GM19025 (cell line): ENCODE measurements around the gene LTBP4.
"Not testable (repeated sequence)": the region's sequence is repeated elsewhere in the genome, so short reads cannot be mapped to it uniquely, and the experiment has no call there.

ENCODE experiments used
- ATAC-seq: cut with Tn5 transposase; IDR thresholded peaks from one replicate; pipeline ENCODE4 v1.9.1; 2021; ENCODE audit warnings: mild to moderate bottlenecking, low read depth, moderate library complexity; ENCODE audit not compliant: unreplicated experiment

Gene LTBP4

DNA sequence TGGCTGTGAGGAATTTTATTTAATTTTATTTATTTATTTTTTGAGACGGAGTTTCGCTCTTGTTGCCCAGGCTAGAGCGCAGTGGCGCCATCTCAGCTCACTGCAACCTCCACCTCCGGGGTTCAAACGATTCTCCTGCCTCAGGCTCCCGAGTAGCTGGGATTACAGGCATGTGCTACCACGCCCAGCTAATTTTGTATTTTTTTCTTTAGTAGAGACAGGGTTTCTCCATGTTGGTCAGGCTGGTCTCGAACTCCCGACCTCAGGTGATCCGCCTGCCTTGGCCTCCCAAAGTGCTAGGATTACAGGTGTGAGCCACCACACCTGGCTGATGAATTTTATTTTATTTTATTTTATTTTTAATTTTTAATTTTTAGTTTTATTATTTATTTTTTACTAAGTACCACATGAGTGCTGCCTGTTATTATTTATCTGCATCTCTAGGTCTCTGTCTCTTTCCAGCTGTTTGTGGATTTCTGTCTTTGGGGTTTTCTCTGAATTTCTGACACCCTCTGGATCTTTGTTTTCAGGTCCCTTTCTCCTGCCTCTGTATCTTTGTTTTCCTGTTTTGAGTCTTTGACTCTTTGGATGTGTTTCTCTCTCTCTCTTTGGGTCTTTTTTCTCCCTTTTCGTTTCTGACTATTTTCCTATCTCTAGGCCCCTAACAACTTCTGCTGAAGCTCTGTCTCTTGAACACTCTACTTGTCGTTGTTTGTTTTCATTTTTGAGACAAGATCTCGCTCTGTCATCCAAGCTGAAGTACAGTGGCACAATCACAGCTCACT, 23.4 kb downstream of the LTBP4 start:
- not testable (repeated sequence) for ATAC-seq

- ATAC-seq: no peak
These were observed 24.4 kb downstream of the LTBP4 start for GRCh38 chr19:40625406-40626120.

DNA sequence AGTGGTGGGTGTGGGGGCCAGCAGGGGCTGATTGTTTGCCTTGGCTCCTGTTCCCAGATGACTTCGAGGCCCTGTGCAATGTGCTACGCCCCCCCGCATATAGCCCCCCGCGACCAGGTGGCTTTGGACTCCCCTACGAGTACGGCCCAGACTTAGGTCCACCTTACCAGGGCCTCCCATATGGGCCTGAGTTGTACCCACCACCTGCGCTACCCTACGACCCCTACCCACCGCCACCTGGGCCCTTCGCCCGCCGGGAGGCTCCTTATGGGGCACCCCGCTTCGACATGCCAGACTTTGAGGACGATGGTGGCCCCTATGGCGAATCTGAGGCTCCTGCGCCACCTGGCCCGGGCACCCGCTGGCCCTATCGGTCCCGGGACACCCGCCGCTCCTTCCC, 25.7 kb downstream of the LTBP4 start:
- no peak for ATAC-seq

- no peak for ATAC-seq
These were observed 26.5 kb downstream of the LTBP4 start for GRCh38 chr19:40627486-40628279.

- ATAC-seq: no peak
These were observed 28.2 kb downstream of the LTBP4 start for GRCh38 chr19:40629346-40629745.

- ATAC-seq: no peak
These were observed 29.5 kb downstream of the LTBP4 start for GRCh38 chr19:40630571-40631160.

DNA sequence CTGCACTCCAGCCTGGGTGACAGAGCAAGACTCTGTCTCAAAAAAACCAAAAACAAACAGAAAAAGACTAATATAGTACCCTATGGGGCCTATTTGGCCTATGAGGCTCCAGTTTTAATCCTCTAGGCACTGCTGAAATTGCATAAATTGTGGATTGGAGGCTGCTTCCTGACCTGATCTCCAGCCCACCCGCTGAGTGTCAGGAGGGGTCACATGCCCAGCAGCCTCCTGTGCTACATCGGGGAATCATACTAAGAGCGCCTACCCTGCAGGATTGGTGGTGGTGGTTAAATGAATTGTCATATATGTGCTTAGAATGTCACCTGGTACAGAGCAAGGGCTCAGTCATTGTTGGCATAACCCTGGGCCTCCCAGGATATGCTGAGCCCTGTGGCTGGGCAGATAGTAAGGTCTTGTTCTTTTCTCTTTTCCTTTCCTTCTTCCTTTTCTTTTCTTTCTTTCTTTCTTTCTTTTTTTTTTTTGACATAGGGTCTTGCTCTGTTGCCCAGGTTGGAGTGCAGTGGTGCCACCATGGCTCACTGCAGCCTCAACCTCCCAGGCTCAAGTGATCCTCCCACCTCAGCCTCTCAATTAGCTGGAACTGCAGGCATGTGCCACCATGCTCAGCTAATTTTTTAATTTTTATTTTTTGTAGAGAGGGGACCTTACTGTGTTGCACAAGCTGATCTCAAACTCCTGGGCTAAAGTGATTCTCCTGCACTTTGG, 31.3 kb downstream of the LTBP4 start:
- no peak for ATAC-seq

DNA sequence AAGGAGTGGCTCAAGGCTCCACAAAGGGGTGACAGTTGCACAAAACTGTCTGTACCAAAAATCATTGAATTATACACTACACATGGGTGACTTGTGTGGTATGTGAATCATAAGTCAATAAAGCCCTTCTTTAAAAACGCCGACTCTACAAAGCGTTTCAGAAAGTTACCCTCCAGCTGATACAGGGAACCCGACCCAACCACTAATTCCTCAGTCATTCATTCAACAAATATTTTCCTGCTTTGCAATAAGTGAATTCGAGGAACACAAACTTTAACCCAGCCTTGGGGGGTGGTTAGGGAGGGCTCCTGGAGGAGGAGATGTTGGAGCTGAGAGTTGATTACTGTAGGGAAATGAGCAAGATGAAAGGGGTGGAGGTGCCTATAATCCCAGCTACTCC, 32.0 kb downstream of the LTBP4 start:
- no peak for ATAC-seq

- ATAC-seq: no peak
These were observed 37.2 kb downstream of the LTBP4 start for GRCh38 chr19:40638327-40638726.

- no peak for ATAC-seq
These were observed 38.4 kb downstream of the LTBP4 start for GRCh38 chr19:40639638-40639982.

DNA sequence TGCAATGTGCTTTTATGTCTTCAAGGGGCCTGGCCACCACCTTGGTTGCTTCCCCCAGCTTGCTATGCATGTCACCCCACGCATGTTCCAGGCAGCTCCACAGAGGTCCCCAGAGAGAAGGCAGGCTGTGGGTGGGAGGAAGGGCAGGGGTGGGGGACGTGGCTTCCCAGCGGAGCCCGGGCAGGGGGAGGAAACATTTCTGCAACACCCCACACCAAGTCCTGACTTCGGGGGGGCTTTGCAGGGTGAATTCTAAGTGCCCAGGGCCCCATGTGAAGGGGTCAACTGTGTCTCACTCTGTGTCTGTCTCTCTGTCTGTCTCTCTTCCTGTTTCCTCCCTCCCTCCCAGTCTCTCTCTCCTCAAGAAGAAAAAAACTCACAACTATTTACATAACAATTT, 39.6 kb downstream of the LTBP4 start:
- ATAC-seq: no peak

- ATAC-seq: no peak
These were observed 40.1 kb downstream of the LTBP4 start for GRCh38 chr19:40641281-40641680.

DNA sequence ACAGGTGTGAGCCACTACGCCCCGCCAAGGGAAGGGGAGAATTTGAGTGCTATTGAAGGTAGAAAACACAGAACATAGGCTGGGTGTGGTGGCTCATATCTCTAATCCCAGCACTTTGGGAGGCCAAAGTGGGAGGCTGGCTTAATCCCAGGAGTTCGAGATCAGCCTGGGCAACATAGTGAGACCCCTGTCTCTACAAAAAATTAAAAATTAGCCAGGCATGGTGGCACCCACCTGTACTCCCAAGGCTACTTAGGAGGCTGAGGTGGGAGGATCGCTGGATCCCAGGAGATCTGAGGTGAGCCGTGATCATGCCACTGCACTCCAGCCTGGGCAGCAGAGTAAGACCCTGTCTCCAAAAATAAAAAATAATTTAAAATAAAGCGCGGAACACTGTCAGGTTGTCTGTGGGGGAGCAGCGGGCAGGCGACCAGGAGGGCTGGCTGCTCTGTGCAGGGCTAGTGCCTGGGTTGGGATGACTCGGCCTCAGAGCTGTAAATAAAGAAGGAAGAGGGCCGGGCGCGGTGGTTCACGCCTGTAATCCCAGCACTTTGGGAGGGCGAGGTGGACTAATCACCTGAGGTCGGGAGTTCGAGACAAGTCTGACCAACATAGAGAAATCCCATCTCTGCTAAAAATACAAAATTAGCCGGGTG, 41.0 kb downstream of the LTBP4 start:
- no peak for ATAC-seq

- no peak for ATAC-seq
These were observed 41.7 kb downstream of the LTBP4 start for GRCh38 chr19:40642757-40643305.

DNA sequence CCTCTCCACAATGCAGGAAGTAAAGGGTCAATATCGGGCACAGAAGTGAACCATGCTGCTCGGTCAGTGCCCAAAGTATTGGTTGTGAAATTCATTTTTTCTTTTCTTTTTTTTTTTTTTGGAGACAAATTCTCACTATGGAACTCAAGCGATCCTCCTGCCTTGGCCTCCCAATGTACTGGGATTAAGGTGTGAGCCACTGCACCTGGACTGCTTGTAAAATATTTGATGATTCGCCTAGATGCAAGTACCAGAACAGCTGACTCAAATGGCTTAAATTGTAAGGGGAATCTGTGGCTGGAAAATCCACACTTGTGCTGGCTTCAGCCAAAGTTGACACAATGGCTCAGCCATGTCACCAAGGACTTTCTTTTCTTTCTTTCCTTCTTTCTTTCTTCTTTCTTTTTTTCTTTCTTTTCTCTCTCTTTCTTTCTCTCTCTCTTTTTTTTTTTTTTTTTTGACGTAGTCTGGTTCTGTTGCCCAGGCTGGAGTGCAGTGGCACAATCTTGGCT, 45.6 kb downstream of the LTBP4 start:
- no peak for ATAC-seq

- not testable (repeated sequence) for ATAC-seq
These were observed 48.9 kb downstream of the LTBP4 start for GRCh38 chr19:40649903-40650675.

GRCh38 chr19:40650749-40651305, 49.7 kb downstream of the LTBP4 start:
- ATAC-seq: no peak

GRCh38 chr19:40652303-40652702, 51.1 kb downstream of the LTBP4 start:
- not testable (repeated sequence) for ATAC-seq
